SKM-1 (cell line): ENCODE measurements around the gene CCDC154.
"Not testable (repeated sequence)": the region's sequence is repeated elsewhere in the genome, so short reads cannot be mapped to it uniquely, and the experiment has no call there.

ENCODE experiments used
- DNase-seq: peaks from one replicate; lab custom pipeline; 2025; ENCODE audit not compliant: unreplicated experiment; lab: John Stamatoyannopoulos, UW

Gene CCDC154

GRCh38 chr16:1443980-1444729, at the start of gene CCDC154:
Gene CCDC154 (minus strand): TSS chr16:1444556. CDS start chr16:1444322, 234 bp downstream.
- no peak for DNase-seq

- DNase-seq, result no peak
These were observed 49.4 kb upstream of the CCDC154 start for GRCh38 chr16:1493746-1494094.

- DNase-seq, result peak; percentile 73
These were observed 48.8 kb upstream of the CCDC154 start, which contains the start of gene TELO2 for GRCh38 chr16:1492923-1493745. Gene TELO2 (plus strand): TSS chr16:1493360. CDS start chr16:1494282, 922 bp downstream.

- DNase-seq, result no peak
These were observed 47.9 kb upstream of the CCDC154 start for GRCh38 chr16:1492082-1492922.

- no peak for DNase-seq
These were observed 47.0 kb upstream of the CCDC154 start for GRCh38 chr16:1491327-1491726.

- no peak for DNase-seq
These were observed 44.7 kb upstream of the CCDC154 start for GRCh38 chr16:1489077-1489476.

- no peak for DNase-seq
These were observed 44.3 kb upstream of the CCDC154 start, which contains the start of gene PTX4 for GRCh38 chr16:1488619-1489018. Gene PTX4 (minus strand): TSS chr16:1488944. CDS start chr16:1488909, 35 bp downstream.

GRCh38 chr16:1488054-1488601, 43.8 kb upstream of the CCDC154 start:
- DNase-seq, result no peak

- DNase-seq, result no peak
These were observed 43.2 kb upstream of the CCDC154 start for GRCh38 chr16:1487395-1488053.

GRCh38 chr16:1486551-1487390, 42.4 kb upstream of the CCDC154 start:
- DNase-seq, result no peak

GRCh38 chr16:1485847-1486496, 41.6 kb upstream of the CCDC154 start:
- no peak for DNase-seq

GRCh38 chr16:1481906-1482835, 37.8 kb upstream of the CCDC154 start:
- no peak for DNase-seq

- not testable (repeated sequence) for DNase-seq
These were observed 34.6 kb upstream of the CCDC154 start for GRCh38 chr16:1478937-1479336.

GRCh38 chr16:1477033-1477432, 32.7 kb upstream of the CCDC154 start:
- no peak for DNase-seq

GRCh38 chr16:1475552-1476114, 31.3 kb upstream of the CCDC154 start:
- DNase-seq, result no peak

- peak; percentile 70 for DNase-seq
These were observed 30.6 kb upstream of the CCDC154 start, which contains the start of gene CLCN7 for GRCh38 chr16:1474796-1475551. Gene CLCN7 (minus strand): TSS chr16:1475028. CDS start chr16:1474974, 54 bp downstream.
